GM19193 (cell line): ENCODE results near the gene CDRT4.

Experiments used
- POLR2A ChIP-seq: IDR thresholded peaks from 4 replicates; pipeline ENCODE4 v1.6.1; 2011; ENCODE audit not compliant: insufficient read depth, insufficient read length; ENCODE audit errors: extremely low read depth

The CDRT4 gene

DNA sequence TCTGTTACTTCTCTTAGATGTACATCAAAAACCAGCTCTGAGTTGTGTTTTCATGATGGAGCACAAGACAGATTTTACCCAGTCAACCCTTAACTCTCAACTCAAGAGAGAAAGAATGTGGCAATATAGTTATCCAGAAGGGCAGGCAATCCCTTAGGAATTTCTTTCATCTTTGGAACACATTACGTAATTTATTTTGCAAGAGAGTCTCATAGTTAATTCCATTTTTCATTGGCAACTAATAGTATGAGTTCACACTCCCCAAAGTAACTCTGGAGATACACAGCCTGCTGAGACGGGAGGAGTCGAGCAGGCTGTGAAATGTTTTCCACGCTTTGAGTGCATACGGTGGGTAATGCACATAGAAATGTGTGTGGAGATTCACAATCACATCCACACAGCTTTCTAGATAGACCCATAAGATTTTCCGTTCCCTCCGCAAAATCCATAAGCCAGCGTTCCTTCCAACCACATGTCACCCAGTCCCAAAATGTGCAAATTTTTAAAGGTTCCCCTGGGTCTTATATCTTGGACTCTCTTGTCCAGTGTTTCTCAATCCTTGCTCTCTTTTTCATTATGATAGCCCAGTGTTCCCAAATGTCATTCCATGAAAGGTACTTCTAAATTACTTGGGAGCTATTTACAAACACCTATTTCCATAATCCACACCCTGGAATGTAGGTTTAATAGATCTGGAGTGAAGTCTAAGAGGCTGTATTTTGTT, 8.4 kb upstream of the CDRT4 start:
- no peak for TF ChIP-seq POLR2A

DNA sequence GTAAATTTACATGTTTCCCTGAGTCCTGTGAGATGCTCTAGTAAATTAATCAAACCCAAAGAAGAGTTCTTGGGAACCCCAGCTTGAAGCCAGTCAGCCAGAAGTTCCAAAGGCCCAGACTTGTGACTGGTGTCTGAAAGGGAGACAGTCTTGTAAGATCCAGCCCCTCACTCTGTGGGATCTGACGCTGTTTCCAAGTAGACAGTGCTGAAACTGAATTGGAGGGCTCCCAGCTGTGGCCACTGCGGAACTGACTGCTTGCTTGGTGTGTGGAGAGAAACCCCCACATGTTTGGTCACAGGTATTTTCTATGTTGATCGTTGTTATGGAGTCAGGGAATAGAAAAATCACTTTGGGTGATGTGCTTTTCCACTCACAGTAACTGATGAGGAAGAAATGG, 5.5 kb upstream of the CDRT4 start:
- TF ChIP-seq POLR2A, result no peak

DNA sequence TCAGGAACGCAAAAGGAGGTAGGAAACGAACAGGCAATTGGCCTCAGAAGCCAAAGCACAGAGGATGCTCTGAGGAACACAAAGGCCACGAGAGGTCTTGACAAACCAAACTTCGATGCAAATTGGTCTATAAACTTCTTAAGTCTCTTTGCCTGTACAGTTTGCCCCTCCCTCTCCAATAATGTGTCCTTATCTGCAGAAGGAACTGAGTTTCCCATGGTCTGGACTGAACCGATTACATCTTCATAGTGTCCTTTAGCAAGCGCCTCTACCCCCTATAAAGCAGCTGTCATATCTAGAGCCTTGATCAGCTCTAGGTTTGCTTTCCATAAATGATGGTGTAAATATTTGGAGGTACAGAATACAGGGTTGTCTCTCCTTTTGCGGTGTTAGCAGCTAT, 3.1 kb upstream of the CDRT4 start:
- TF ChIP-seq POLR2A, result no peak

DNA sequence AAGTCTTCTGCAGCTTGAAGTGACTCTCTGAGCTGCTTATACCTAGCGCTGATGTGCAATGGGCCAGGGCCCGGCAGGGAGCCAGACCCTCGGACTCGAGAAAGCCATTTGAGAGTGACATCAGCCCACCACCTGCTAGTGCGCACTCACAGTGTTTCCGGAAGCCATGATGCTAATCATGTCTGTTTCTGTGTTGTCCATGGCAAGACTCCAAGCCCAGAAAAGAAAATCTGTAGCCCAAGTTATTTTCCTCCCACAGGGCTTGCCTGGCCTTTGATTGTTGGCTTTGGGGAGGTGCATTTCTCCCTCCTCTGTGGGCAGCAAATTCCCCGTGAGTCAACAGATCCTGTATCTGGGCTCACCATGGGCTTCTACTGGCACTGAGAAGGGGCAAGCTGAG, 1.8 kb upstream of the CDRT4 start:
- no peak for TF ChIP-seq POLR2A

DNA sequence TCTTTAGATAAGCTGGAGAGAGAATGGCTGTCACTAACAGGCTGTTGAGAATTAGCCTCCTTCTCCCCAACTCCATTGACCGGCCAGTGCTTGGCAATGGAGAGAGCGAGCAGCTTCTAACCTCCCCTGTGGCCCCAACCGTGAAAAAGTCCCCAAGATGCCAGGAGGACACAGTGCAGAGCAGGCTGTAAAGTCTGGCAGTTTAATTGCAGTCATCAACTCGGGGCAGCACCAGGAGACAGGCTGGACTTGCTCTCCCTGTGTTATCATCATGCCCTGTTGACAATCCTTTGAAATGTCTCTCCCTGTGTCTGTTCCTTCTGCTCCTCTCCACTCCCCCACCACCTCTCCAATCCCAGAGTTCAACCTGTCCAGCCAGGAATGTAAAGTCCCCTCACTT, 705 bp upstream of the CDRT4 start:
- TF ChIP-seq POLR2A, result no peak

DNA sequence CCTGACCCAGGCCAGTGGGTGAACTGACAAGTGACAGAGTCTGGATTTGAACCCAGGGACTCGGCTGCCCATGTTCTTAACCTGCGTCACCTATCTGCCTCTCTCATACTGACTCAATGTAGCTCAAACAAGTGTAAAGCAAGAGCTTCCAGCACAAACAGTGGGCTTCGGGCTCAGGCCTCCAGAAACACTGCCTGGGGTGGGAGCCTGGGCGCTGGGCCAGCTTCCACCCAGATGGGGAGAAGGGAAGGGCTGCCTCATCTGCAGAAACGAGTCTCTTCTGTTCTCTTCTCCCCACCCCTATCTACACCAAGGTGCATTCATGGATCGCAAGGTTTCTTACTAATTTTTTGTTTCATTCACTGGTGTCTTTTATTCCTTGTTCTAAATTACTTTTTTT, 1.3 kb downstream of the CDRT4 start:
- no peak for TF ChIP-seq POLR2A

DNA sequence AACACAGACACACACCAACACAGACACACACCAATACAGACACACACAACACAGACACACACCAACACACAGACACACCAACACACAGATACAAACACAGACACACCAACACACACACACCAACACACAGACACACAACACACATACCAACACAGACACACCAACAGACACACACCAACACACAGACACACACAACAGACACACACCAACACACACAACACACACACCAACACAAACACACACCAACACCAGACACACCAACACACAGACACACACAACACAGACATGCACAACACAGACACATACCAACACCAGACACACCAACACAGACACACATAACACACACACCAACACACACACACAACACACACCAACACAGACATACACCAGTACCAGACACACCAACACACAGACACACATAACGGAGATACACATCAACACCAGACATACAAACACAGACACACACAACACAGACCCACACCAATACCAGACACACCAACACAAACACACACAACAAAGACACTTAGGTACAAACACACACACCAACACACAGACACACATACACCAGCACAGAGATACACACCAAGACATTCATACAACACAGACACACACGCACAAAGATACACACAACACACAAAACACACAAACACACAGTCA, 2.2 kb downstream of the CDRT4 start:
- TF ChIP-seq POLR2A, result no peak

DNA sequence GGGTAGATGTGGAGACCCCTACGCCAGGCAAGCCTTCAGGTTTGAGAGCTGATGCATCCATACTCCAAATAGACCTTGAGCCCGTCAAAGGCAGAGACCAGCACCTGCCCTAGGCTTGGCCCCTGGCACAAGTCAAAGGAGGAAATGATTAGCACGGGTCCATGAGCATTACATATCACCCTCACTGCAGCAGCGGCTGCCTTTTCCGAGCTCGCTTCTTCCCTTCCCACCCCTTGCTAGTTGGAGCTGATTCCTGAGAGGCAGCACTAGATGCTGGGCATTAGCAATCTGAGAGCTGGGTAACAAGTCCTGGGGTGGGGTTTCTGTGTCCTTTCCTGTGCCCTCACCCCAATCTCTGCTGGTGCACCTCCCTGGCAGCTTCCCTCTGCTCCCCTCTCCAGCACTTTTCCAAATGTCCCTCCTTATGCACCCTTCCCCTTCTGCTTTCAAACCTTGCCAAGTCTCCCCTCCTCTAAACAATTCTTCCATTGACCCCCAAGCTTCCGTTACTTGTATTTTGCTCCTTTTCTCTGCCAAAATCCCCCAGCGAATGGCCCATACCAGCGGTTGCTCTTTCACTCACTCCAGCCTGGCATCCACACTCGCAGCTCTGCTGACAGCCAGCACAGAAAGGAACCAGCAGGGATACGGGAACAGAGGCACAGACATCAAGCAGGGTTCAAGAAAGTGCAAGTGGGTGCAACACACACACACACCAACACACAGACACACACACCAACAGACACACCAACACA, 3.0 kb downstream of the CDRT4 start:
- no peak for TF ChIP-seq POLR2A

DNA sequence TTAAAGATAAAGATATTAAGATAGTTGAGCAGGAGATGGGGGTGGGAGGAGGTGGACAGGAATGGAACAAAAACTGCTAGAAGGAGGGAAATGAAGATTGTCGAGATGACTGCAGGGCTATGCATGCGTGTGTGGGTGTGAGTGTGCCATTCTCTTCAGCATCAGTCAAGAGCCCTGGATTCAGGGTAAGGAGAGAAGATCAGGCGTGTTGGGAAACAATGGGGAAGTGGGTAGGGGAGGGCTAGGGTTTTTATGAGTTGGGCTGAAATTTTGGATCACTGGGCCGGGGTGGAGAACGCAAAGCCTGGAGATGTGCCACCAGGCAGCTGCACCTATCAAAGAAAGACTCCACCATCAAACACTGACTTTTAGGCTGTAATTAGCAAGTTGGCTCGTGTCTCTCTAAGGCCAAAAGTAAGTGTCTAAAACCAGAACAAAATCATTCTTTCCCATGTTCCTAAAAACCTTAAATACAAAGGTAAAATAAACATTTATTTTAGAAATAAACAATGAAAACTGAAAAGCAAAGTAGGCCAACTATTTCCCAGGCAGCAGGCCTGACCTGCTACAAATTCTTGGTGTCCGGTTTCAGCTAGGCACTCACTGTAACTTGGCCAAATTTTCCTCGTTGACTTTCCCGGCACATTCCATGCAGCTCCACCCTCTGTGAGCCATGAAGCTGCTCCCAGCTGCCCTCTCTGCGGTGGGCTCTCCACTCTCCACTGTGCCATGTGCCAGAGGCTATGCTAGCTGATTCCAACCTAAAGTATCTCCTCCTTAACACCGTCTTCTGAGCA, 4.2 kb downstream of the CDRT4 start:
- TF ChIP-seq POLR2A, result no peak

DNA sequence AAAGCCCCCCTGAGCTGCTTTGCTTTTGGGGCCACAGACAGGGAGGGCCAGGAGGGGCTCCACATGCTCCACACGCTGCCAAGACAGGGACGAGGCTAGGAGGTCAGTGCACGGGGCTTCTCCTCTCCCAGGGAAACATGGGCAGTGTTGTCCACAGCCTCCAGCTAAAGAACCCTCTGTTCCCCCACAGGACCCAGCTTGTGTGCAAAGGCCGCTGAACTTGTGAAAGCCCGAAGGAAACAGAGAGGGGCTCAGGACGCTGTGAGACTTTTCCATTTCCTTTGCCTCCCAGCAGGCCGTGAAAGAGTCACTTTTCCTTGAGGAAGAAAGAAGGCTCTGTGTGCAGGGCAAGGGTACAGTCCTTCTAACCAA, 9.7 kb downstream of the CDRT4 start:
- TF ChIP-seq POLR2A, result no peak

DNA sequence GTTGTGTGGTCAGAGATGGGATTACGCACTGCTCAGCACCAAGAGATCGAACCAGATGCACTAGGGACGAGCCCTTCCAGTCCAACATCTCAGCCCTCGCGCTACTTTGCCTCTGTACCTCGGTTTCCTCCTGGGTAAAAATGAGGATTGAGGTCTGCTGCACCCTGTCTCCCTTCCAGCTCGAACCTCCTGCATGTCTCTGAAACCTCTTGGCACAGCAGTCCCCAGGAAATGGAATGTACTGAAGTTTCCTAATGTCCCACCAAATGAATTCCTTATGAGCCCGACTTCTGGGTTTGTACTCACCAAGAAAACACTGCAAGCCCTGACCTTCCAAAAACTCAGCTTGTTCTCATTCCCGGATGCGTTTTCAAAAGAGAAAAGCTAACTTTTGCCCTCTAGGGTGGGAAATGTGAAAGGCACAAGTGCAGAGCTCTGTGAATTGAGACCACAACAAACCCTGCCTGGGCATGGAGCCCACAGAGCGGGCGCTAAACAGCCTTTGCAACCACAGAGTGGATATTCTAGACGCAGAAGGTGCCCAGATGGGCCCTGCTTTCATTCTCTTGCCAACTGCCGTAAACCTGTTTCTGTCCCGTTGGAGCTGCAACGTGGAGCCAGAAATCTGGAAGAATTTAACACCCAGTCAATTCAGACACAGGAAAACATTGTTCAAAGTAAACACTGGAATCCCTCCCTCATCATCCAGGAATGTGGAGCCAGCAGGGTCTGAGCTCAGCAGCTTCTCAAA, 10.3 kb downstream of the CDRT4 start:
- TF ChIP-seq POLR2A, result no peak

DNA sequence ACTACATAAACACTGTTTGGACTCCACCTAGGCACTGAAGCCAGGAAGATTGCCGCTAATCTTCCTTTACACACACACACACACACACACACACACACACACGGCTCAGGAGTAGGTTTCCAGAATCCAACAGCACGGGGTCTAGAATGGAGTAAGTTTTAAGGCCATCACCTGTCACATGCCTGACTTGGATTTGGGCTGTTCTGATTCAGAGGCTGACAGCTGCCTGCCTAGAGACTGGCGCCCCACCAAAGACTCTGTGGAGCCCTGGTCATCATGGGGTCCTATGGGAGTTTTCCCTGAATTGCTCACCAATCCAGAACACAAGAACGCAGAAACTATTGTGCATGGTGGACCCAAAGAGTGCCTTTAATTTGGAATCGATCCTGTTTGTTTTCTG, 10.9 kb downstream of the CDRT4 start:
- no peak for TF ChIP-seq POLR2A

DNA sequence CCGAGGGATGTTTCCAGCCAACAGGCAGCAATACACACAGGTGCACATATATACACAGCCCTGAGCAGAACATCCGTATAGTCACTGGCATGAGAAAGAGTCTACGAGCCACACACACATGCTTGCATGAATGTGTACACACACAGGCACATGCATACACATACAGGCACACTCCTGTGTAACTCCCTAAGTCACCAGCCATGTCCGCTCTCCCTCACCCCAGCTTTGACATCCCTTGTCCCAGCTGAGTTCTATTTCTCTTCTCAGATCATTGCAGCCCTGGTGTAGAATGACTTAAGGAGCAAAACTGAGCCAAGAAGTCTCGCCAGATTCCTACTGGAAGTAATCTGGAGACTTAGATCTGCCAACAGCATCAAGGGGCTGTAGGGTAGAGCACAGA, 13.1 kb downstream of the CDRT4 start:
- TF ChIP-seq POLR2A, result no peak

DNA sequence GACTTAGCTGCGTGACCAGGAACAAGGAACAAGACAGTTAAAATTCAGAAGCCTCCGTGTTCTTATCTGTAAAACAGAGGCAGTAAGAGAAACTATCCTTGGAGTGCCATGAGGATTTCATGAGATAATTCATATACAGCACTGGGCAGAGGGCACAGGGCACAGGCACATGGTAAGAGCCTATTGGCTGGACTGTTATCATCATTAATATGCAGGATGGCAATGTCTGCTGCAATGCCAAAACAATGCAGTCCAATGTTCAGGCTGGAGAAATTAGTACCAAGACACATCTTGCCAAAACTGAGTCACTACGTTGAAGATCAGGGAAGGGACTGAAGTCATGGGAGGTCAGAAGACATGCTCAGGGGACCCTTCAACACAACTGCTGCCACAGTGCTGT, 13.6 kb downstream of the CDRT4 start:
- TF ChIP-seq POLR2A, result no peak

DNA sequence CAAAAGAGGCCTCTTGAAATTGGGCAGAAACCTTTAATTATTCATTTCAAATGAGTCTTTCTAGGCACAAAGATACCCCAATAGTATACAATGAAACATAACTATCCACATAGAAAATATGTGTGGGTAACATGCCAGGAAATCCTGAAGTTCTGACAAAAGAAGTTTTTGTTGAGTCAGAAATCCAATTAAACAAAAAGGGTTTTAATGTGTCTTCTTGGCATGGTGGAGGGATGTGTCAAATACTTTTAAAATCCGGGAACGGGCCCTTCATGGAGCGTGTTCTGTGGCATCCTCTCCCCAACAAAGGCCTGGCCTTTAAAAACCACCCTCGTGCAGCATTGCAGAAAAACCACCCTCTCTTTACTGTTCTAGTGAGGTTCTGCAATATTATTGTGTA, 14.2 kb downstream of the CDRT4 start:
- no peak for TF ChIP-seq POLR2A

DNA sequence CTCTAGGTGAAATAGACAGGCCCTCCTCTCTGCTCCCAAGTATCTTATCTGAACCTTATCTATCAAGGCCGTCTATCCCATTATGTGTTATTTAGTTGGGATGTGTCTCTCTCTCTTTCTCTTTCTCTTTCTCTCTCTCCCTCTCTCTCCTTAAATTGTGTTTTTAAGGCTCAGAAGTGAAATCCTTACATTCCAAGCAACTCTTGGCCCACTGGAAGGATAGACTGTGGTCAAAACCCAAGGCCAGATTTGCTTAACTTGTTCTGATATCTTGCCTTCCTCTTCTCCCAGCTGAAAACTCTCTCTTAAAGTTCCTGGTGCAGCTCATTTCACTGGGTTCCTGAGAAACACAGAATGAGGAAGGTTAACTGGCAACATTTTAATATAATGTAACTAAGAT, 14.7 kb downstream of the CDRT4 start:
- TF ChIP-seq POLR2A, result no peak

DNA sequence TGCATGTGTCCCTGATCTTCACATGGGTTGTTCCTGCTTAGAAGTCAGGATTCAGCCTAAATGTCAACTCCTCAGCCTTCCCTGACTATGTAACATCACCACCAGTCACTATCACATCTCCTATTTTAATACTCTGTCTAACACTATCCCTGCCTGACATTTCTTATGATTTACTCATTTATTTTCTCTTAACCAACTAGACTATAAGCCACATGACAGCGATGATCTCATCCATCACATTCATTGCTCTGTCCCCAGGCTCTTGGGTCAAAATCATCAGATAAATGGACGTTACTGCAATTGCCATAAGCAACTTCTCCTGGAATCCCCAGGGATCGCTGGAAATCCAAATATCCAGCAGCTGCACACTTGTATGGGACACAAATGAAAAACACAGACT, 15.7 kb downstream of the CDRT4 start:
- no peak for TF ChIP-seq POLR2A
